Bone marrow (tissue), 2 donors: ENCODE results near the gene C9orf152.
"Not testable (repeated sequence)": the region's sequence is repeated elsewhere in the genome, so short reads cannot be mapped to it uniquely, and the experiment has no call there.

Source experiments
- DNase-seq, 2 donors: peaks; one replicate each; lab custom pipeline; 2025; lab: John Stamatoyannopoulos, UW

Gene C9orf152

DNA sequence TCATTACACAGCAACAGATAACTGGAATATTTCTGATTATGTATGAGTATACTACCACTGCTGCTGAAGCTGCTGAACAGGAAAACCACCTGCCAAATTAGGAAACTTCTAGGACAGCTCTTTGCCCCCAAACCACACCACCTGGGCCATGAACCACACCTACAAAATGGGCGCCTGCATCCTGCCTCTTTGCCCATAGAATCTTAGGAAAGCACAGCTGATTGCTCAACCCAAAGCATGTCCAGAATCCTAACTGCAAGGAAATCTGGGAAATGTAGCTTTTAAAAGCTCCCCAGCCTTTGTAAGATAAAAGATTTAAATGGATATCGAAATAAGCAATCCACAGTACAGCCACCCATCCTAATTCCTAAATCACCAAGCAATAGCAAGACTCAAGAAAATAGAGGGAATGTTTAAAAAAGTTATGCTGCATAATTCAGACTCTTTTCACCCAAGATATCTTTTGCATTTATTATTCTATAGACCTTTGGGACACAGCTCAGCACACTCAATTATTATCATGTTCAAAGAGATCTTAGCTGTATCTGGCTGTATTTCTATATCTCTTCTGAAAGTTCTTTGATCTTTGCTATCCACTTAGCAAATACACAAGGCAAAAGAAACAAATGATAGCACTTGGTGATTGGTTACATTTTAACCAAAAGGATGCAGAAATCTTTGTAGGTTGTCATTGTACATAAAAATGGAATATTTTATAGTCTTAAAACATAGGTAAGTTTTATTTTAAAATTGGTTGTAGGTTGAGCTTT is 6.8 kb upstream of the C9orf152 start:
- no peak for DNase-seq

DNA sequence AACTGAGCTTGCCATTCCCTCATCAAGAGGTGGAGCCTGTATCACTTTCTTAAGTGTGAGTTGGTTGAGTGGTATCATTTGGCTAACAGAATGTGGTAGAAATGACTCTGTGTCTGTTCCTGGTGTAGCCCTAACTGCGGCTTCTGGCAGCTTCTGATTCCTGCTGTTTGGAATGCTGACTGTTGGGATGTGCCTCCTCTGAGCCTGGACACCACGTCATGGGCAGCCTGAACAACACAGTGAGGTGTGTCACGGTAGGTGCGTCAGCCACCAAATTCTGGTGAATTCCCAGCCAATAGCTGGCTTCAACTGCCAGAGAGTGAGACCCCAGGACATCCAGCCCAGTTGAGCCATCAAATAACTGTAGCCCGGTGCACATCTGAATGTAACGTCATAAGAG is 6.1 kb upstream of the C9orf152 start:
- no peak for DNase-seq

DNA sequence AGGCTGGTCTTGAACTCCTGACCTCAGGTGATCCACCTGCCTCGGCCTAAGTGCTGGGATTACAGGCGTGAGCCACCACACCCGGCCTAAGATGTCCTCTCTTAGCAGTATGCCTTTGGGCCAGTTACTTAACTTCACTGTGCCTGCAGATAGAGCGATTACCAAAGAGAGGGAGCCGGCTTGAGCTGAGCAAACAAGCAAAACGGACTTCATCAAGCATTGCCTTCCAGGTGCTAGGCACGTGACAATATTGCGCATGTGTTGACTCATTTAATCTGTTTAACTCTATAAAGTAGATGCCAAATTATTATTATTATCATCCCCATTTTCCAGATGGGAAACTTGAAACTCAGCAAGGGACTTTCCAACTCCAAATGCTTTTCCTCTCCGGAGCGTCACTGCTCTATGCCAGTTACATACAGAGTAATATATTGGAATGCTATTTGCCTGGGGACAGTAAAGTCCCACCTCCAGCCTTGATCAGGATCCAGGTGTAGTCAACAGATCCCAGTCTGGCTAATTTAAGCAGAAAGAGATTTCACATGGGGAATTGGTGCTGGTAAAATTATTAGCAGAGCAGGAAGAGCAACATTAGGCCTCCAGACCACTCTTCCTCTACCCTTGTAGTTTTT is 5.6 kb upstream of the C9orf152 start:
- no peak for DNase-seq

DNA sequence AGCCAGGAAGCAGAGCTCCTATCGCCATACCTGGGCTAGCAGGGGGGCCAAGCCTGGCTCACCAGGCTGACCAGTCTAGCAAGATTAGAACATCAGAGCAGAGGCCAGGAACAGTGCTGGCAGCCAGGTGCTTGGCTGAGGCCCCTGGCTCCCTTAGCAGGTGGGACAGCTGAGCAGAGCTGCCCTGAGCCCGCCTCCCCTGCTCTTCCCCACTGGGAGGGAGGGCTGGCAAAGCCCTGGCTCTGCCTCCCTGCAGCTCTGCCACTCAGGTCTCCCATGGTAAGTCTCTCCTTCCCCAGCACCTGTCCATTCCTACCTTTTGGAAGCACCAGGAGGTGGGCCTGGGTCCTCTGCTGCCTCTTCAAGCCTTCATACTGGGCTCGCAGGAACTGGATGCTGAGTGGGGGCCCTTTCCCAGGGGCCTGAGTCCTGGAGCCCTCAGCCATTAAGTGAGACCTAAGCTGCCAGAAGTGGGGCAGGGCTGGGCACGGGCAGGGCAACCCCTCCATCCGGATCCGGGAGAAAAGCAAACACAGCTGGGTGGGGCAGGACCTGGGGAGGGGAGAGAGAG is 803 bp downstream of the C9orf152 start:
- no peak for DNase-seq

DNA sequence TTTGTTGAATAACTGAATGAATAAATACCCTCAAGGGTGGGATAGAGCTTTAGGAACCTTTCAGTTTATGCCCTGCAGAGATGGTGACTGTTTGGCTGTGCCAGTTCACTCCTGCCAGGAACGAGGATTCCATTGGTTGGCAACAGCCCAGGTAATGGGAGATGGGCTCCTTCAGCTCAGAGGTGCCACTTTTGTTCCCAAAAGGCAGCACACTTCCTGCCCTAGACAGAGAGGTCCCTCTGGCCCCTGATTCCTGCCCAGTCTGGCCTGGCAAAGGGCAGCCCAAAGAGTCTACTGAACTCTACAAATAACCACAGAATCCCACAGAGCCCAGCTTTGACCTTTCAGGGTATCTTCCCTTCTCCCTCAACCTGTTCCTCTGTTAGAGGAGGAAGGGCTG is 1.6 kb downstream of the C9orf152 start:
- DNase-seq = no peak

DNA sequence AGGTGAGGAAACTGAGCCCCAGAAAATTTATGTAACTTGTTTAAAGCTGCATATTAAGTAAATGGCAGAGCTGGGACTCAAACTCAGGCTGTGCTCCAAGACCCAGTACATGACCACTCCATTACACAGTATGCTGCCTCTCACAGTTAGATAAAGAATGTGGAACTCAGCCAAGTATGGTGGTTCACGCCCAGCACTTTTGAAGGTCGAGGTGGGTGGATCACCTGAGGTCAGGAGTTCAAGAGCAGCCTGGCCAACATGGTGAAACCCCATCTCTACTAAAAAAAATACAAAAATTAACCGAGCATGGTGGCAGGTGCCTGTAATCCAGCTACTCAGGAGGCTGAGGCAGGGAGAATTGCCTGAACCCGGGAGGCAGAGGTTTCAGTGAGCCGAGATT is 2.3 kb downstream of the C9orf152 start:
- not testable (repeated sequence) for DNase-seq

DNA sequence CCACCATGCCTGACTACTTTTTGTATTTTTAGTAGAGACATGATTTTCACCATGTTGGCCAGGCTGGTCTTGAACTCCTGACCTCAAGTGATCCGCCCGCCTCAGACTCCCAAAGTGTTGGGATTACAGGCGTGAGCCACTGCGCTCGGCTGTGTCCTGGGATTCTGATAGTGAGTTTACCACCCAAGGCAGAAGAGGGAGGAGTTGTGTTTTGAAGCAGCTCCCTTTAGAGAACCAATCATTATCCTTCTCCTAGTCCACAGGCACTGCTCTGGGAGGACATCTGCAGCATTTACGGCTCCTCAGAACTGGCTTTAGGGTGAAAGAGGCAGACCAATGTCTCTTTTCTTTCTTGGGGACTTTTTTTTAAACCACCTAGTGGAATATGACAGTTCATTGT is 5.7 kb downstream of the C9orf152 start:
- no peak for DNase-seq

DNA sequence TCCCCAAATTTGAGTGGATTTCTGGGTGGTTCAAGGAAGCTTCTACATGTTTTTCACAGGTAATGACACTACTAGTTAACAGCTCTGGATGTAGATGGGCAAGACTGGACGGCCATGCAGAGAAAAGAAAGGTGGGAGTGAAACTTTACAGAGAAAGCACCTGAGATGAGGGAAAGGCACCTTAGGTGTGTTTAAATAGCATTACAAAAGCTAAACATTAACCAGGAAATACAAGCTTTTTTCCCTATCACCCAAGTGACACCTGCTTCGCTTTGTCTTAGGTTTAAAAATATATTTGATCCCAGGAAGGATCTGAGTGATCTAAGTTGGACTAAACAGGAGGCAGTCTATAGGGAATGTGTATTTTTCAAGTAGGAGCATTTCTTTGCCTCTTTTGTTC is 8.3 kb downstream of the C9orf152 start:
- DNase-seq = no peak

DNA sequence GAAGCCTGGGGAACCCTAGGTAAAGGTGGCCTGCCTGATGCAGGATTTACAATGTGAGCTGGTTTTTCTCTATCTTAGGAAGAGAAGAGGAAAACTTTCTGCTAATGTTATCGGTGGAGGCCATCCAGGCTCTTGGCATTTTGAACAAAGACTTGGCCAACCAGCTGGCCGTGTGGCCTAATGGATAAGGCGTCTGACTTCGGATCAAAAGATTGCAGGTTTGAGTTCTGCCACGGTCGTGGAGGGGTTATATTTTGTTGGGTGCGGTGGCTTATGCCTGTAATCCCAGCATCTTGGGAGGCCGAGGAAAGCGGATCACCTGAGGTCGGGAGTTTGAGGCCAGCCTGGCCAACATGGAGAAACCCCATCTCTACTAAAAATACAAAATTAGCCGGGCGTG is 9.6 kb downstream of the C9orf152 start:
- no peak for DNase-seq

DNA sequence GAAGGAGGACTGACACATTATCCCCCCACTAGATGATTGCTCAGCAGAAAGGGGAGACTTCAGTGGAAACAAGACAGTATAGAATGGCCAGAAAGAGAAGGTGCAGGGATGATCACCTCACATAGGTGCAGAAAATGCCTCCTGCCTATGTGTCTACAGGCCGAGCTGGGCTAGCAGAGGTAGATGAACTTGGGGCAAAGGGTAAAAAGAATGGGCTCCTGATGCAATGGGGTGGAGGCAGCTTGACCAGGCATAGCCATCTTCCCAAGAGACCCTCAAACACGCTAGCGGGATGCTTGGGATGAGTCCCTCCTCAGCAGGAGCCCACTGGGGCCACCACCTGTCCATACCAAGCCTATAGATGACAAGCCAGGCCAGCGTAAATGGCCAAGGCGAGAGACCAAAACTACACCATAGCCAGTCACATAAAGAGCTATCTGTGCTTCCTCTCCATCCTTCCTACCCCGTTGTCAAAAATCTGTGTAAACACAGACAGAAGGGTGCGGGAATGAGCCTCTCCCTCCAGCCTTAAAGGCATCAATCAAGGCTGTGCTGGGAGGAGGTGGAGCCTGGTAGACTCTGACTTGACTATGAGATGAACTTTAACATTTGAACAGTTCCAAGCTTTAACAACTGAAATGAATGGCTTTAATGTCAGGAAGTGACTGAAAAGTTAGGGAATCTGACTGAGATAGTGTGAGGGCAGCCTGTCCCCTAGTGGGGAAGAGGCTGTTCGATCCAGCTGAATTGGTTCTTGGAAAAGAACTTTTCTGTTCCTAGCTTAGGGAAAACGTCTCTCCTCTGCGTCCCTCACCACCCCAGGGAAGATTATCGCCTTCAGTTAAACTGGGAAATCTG is 10.4 kb downstream of the C9orf152 start:
- no peak for DNase-seq

DNA sequence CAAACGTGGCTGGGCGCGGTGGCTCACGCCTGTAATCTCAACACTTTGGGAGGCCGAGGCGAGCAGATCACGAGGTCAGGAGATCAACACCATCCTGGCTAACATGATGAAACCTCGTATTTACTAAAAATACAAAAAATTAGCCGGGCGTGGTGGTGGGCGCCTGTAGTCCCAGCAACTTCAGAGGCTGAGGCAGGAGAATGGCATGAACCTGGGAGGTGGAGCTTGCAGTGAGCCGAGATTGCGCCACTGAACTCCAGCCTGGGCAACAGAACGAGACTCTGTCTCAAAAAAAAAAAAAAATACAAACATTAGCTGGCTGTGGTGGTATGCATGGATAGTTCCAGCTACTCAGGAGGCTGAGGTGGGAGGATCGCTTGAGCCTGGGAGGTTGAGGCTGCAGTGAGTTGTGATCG is 11.9 kb downstream of the C9orf152 start:
- DNase-seq = not testable (repeated sequence)

DNA sequence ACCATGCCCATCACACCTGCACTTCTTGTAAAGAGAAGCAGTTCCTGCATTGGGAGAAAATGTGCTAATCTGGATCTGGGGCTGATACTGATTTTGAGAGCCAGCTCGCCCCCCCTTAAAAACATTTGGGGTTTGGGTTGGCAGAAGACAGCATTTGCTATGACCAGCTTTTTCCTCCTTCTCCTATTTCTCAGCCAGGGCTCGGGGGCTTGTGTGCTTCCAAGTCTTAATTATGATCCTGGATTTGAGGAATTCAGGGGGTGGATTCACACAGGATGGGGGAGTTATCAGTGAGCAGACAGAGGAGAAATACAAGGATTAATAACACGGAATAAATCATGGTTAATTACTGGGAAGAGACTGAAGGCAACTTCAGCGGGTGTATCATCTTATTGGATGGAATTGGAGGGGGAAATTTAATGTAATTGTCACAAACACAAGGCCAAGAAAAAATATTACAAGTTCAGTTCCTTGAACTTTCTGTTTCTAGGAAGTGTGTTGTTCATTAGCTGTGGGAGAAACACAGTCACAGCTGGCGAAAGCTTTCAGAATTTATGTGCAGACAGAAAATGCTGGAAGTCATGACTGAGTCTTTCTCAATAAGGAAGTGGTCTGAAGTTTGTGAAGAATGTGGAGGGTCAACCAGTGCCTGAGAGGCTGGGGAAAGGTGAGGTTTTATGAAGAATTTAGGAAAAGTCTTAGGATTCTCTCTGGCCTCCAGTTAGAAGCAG is 15.3 kb downstream of the C9orf152 start:
- peak in 1 of 2 donors; percentile 57 for DNase-seq

DNA sequence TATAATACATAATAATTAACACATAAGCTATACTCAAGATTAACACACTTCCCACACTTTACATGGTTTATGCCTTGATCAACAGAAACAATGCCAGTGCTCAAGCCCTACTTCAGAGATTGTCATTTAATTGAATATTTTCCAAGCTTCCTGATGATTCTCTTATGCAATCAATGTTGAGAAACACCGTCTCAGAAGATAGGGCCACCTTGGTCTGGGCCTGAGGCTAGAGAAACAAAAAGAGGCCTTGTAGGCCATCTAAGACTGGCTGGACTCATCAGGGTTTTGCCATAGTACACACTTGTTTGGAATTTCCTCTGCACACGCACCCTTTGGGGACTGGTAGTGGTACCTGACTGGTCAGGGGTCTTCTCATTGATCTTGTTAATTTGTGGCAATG is 16.3 kb downstream of the C9orf152 start:
- no peak for DNase-seq

DNA sequence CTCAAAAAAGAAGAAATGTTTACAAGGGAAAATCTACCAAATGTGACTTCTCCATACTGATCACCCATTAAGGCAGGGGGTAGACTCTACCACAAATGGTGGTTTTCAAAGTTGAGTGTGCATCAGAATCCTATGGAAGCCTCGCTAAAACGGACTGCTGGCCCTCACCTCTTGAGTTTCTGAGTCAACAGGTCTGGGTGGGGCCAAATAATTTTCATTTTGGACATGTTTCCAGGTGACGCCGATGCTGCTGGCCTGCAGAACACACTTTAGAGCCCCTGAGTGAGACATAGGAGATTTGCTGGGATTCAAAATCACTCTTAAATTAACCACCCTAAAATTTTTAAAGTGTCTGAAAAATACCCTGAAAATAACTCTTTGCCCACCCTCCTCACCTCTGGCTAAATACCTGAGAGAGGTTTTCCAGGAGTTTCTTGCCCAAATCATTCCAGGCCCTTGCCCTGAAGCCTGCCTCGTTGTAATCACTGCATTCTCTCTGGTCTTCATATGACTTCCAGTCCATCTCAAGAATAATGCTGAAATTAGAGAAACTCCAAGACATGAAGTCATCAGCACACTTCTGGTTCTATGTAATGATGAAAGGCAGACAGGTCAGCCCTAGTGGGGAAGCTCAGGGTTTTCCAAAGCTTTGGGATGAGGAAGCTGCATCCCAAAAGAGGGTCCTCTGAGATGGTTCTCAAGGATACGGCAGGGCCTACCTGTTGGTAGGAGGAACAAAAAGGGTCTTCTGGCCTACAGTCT is 18.2 kb downstream of the C9orf152 start:
- DNase-seq = no peak

DNA sequence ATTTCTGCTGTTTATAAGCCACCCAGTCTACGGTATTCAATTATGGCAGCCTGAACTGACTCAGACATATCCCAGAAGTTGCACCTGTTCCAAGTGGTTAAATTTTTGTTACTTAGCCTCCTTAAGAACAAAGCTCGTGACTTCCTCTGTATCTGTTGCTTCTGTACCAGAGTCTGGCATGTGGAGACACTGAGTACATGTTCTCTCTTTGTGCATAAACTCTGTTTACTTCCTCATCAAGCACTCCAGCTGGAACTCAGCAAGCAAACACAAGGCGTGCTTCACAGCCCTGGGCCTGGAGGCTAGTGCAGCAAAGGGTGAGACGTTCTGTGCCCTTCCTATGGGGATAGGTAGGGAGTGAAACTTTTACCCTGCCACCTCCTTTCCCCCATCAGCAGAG is 19.0 kb downstream of the C9orf152 start:
- DNase-seq = peak in 1 of 2 donors; percentile 87

DNA sequence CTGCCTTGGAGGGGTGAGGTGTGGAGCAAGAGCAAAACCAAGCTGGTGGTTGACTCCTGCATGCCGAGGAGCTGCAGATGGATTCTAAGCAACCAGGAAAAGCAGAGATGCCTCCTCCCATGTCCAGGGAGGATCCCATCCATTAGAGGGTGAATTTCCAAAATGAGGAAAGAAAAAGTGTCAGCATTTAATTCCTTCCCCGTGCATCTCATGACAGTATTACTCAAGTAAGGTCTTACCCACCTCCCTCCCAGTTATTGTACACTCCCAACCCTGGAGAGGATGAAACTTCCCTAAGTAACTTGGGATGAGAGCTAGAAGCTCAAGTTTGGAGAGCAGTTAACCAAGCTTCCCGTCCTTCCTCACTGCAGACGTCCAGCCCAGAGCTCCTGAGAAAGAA is 19.9 kb downstream of the C9orf152 start:
- no peak for DNase-seq

DNA sequence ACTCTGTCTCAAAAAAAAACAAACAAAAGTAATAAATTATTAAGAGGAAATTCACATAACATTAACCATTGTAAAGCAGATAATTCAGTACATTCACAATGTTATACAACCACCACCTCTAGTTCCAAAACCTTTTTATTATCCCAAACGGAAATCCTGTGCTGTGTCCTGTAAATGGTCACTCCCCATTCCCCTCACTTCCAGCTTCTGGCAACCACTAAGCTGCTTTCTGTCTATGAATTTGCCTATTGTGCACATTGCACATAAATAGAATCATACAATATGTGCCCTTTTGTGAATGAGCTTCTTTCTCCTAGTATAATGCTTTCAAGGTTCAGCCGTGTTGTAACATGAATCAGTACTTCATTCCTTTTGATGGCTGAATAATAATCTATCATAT is 20.8 kb downstream of the C9orf152 start:
- no peak for DNase-seq

DNA sequence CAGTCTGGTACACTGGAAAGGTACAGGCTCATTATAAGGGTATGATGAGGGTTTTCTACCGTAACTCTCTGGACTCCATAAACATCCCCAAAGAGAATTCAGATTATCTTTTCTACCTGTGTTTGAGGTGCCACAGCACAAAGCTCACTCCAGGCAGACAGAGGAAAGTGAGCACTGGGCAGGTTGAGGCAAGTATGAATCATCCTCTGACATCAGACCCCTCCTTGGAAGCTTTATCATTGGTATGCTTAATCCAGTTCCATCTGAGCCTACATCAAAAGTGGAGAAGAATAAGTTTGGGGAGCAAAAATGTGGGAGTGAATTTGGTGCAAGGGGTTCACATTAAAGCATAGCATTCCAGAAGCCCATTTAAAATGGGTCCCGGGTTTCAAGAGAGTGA is 21.7 kb downstream of the C9orf152 start:
- DNase-seq = no peak

DNA sequence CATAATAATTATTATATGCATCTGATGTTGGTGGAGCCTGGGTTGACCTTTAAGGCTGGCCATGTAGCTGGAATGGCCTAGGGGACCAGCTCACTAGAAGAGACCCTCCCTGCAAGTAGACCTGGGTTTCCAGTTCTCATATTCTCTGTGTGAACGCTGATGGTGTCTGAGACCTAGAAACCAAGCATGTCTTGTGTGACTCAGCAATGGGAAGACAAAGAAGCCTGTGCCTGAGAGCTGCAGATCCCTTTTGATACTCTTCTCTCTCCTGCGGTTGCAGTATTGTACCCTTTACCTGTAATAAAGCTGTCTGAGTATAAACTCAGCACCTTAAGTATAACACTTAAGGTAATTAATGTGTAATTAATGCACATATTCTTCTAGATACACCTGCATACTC is 22.2 kb downstream of the C9orf152 start:
- no peak for DNase-seq

DNA sequence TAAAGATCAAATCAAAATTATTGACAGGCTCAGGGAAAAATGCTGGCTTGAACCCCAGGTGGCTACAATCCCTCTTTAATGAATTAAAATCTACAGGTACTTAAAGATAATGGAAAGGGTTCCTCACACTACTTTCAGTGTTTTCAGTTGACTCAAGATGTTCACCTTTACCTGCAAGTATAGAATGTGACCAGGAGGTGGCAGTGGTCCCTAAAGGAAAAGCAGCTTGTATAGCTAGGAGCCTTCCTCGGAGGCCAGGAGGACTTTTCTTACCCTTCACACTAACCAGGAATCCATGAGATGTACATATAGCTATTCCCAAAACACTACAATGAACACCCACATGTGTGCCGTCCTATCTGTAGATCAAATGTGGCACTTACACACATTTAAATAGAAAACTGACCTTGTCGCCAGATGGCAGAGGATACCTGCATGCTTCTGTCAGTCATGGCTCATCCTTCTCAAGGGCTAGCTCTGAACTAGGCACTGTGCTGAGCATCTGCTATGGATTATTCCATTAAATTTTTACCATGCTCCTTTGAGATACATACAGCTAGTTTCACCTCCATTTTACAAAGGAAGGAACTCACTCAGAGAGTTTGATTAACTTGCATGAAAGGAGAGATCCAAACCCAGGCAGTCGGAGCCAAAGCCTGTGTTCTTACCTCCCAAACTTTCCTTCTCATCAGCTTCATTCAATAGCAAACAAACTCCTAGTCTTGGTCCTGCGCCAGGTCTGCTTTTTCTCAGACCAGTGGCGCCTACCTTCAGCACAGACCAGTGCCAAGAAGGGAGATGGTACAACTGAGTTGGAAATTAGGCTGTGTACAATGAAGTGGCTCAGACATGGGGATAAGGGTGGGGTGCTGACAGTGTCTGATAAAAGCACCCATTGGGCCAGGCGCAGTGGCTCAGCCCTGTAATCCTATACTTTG is 24.5 kb downstream of the C9orf152 start:
- DNase-seq = peak in 1 of 2 donors; percentile 54
